Measurements from ENCODE around the gene UFC1.

Gene UFC1

GRCh38 chr1:161133220-161133740 is 20.5 kb upstream of the UFC1 start:
- peak; percentile 38 for DNase-seq (ENCODE audit: low read depth)

DNA sequence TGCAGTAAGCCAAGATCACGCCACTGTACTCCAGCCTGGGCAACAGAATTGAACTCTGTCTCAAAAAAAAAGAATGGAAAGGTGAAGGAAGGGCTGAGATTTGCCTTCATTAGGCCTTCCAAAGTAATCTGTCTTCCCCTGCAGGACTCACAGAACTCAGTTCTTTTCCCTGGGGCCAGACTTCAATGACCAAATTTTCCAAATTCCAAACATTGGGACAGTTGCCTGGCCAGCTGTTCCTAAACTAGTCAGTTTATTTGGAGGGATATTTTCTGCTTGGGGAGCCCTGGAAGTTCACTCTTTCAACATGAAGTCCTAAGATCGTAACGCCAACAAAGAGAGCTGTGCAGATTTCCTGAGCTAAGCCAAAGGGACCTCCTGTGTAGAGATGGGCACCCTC is 15.9 kb upstream of the UFC1 start:
- no peak for DNase-seq (ENCODE audit: low read depth)

DNA sequence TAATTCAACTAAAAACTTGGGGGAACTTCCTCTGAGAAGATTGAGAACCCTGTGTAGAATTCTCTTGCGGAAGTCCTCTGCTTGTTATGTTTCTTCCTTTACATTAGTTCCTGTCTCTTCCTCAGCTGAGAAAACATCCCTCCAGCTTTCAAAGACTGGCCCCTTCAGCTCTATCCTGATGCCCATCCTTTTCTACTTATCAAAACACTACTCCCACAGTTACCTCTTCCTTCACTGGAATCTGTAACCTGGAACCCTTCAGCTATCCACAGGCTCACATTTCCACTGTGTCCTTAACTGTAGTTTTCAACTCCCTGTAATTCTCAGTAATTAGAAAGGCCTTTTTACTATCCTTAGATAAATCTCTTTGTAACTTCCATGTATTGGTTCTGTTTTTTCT is 15.3 kb upstream of the UFC1 start:
- DNase-seq (ENCODE audit: low read depth): no peak

GRCh38 chr1:161139766-161140165 is 14.0 kb upstream of the UFC1 start:
- DNase-seq (ENCODE audit: low read depth): peak; percentile 72

DNA sequence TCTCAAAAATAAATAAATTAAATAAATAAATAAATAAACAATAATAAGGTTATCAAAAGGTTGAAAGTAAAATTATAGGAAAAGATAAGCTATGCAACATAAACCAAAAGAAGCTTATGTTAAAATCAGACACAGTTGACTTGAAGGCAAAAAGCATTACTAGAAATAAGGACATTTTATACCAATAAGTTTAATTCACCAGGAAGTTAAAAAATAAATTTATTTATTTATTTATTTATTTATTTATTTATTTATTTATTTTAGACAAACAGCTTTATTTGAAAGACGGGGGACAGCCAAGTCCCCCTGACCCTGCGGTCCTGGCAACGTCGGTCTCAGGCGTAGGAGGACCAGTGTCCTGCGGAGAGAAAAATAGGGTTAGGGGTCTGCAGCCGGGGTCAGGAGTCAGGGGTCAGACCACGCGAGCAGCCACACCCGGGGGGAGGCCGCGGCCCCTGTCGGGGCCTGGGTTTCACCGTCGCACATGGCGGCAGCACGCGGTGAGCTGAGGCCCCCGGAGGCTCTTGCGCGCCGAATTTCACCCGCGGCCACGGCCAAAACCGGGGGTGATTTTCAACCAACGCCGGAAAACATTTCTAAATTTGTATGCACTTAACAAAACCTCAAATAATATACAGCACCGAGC is 12.9 kb upstream of the UFC1 start:
- no peak for DNase-seq (ENCODE audit: low read depth)

DNA sequence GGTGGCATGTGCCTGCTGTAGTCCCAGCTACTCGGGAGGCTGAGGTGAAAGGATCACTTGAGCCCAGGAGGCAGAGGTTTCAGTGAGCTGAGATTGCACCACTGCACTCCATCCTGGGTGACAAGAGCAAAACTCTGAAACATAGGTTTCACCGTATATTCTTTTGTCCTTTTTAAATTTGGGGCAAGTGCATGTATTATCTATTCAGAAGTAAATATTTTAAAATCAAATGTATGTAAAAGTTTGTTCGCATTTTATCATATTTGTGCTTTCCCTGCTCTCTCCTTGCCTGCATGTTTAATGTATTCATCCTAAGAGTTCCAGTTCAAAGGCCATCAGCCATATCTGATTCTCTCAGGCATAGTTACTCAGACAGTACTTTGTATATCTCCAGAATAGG is 7.9 kb upstream of the UFC1 start:
- DNase-seq (ENCODE audit: low read depth): no peak

DNA sequence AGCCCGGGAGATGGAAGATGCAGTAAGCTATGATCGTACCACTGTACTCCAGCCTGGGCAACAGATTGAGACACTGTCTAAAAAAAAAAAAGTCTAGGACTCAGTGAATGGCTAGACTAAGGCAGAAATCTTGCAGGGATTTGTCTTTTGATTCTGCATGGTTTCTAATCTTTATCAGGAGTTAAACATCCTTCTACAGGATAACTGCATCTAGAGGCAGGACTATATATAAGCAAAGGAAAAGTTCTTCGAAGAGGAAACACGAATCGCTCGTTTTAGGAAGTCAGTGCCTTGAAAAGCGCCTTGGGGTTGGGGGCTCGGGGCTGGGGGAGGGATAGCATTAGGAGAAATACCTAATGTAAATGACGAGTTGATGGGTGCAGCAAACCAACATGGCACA is 602 bp upstream of the UFC1 start:
- no peak for DNase-seq (ENCODE audit: low read depth)

- no peak for DNase-seq (ENCODE audit: low read depth)
Observed at GRCh38 chr1:161157867-161158266, 4.1 kb downstream of the UFC1 start.

DNA sequence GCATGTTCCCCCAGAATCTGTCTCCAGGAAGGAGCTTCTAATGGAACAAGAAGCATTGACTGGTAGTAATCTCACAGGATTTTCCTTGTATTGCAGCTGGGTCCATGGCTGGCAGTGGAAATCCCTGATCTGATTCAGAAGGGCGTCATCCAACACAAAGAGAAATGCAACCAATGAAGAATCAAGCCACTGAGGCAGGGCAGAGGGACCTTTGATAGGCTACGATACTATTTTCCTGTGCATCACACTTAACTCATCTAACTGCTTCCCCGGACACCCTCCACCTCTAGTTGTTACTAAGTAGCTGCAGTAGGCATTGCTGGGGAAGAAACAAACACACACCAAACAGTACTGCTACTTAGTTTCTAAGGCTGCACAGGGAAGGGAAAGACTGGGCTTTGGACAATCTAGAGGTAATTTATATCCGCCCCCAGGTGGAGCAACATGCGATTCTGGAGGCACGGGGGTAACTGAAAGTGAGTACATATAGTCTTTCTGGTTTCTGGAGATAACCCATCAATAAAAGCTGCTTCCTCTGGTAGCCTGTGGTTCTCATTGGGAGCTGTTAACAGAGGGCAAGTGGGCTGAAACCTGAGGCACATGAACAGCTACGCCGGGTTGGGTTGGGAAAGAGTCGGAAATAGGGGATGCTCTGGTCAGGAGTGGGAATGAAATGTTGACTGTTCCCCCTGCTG is 4.7 kb downstream of the UFC1 start:
- peak; percentile 54 for DNase-seq (ENCODE audit: low read depth)

DNA sequence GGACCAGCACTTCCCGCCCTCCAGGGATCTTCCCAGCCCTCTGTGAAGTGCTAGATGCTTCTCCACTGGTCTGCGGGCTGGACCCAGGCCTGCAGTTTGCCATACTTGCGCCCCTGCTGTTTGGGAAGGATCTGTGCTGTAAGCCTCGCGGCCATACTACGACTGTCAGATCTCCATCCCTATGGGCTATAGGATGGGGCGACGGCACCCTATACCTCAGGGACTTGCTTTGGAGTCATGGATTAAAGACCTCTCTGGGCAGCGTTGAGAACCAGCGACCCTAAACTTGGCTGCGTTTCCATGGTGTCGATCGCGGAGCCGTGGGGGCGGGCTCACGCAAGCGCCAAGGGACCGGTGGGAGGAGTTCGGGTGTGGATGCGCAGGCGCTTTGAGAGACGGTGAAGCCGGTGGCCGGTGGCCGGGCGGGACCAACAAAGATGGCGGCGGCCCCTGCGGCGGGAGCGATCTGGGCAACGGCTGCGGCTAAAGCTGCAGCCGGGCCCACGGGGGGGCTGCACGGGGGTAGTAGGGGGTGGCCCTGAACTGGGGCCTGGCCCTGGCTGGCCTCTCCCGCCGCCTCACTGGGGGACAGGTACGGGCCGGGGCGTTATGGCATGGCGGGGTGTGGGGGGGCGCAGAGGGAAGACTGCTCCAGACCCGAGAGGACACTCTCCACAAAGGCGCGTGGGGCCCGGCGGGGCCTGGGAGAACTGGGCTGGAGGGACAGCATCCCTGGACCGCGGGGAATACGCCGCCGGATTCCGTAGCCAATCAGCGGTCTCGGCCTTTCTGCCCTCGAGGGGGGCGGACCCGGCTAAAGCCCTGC is 5.5 kb downstream of the UFC1 start, which contains the start of gene USP21:
TSS of gene USP21 (plus strand) at position 414 of the 826 bp plus-strand sequence. CDS start 1,141 bp downstream, outside the sequence.
- peak; percentile 94 for DNase-seq (ENCODE audit: low read depth)

DNA sequence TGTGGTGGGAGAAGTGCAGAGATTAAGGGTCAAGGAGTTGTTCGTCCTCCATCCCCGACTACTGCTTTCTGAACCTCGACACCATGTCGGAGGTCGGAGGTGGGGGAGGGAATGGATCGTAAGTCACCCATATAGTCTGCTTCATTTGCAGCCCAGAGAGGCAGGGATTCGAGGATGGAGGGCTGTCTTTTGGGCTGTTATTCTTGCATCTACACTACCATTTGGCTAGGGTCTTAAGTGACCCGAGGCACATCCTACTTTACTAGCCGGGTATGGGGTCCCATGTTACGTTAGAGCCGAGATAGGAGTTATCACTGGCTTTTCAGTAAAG is 6.1 kb downstream of the UFC1 start:
- DNase-seq (ENCODE audit: low read depth): no peak

DNA sequence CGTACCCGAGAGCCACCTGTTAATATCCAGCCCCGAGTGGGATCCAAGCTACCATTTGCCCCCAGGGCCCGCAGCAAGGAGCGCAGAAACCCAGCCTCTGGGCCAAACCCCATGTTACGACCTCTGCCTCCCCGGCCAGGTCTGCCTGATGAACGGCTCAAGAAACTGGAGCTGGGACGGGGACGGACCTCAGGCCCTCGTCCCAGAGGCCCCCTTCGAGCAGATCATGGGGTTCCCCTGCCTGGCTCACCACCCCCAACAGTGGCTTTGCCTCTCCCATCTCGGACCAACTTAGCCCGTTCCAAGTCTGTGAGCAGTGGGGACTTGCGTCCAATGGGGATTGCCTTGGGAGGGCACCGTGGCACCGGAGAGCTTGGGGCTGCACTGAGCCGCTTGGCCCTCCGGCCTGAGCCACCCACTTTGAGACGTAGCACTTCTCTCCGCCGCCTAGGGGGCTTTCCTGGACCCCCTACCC is 6.9 kb downstream of the UFC1 start:
- DNase-seq (ENCODE audit: low read depth): no peak

DNA sequence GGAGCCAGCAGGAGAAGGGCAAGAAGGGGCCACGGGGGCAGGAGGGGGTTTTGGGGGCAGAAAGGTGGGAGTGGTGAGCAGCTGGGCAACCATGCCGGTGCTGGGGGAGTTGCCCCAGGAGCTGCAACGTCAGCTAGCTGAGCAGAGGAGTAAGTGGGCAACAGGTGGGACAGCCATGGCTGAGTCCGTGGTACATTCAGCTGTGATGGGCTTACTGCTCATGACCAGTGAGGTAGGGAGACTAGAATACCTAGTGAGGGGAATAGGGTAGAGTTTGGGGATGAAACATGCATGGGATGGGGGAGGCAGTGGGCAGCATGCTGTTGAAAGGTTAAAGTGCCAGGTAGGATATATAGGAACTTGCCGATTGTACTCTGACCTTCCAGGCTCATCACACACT is 7.9 kb downstream of the UFC1 start:
- DNase-seq (ENCODE audit: low read depth): no peak

- DNase-seq (ENCODE audit: low read depth): no peak
Observed at GRCh38 chr1:161162052-161162451, 8.3 kb downstream of the UFC1 start.

DNA sequence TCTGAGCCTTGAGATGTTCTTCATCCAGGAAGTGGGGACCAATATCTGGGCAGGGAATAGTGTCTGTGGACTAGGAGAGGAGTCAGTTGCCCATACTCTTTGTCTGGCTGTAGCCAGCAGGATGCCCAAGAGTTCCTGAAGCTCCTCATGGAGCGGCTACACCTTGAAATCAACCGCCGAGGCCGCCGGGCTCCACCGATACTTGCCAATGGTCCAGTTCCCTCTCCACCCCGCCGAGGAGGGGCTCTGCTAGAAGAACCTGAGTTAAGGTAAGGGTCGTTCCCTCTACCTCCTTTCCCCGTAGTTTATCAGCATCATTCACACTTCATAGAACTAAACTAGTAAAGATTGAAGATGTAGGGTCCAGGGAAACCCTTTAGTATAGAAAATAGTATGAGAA is 9.0 kb downstream of the UFC1 start:
- DNase-seq (ENCODE audit: low read depth): no peak

GRCh38 chr1:161163793-161164192 is 10.0 kb downstream of the UFC1 start:
- no peak for DNase-seq (ENCODE audit: low read depth)

DNA sequence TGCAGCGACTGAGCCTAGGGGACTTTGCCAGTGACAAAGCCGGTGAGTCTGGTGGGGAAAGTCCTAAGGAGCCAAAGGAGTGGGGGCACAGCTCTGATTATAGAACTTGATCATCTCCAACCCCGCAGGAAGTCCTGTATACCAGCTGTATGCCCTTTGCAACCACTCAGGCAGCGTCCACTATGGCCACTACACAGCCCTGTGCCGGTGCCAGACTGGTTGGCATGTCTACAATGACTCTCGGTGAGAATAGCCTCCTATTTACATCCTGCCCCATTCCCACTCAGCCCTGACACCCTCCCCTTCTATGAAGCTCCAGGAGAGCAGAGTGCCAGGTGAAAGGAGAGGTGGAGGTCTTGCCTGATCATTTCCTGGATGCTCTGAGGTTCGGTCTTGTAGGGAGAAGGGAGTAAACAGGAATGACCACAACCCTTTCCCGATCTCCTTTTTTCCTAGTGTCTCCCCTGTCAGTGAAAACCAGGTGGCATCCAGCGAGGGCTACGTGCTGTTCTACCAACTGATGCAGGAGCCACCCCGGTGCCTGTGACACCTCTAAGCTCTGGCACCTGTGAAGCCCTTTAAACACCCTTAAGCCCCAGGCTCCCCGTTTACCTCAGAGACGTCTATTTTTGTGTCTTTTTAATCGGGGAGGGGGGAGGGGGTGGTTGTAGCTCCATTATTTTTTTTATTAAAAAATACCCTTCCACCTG is 11.3 kb downstream of the UFC1 start:
- DNase-seq (ENCODE audit: low read depth): no peak

DNA sequence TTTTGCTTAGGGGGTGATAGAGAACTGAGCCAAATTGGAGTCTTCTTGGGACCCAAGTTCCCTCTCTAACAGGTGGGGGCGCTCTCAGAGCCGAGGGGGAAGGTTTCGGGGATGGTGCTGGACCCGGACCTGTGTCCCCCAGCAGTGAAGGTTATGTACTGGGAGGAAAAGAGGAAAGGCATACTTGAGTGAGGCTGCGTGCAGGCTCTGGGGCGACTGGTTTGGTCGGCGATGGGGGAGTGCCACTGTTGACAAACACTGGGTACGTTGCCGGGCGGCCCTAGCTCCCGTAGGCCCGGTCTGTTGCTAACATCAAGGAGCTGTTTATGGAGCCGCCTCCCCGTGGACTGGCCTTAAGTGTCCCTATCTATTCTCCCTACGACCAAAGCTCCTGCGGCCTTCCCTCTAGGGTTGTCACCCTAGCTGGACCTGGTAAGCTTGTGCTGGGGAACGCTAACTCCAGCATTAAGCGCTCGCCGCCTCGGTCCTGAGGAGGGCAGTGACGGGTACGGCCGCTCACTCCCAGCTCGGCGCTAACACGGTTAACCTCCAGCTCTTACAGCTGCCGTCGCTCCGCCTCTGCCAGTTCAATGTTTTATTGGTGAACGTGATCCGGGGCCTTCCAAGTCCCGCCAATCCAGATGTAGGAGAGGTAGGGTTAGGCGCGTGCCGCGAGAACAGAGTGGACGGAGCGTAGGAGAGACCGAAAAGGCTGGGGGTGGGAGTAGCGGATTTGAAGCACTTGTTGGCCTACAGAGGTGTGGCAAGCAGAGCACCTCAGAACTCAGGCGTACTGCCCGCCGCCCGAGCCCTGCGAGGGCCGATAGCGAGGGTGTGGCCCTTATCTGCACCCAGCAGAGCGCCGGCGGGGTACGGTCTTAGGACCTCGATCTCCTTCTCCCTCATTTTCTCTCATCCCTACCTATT is 12.2 kb downstream of the UFC1 start, which contains the start of gene PPOX:
TSS of gene PPOX (plus strand) at position 685 of the 927 bp plus-strand sequence. CDS start 422 bp downstream, outside the sequence.
- DNase-seq (ENCODE audit: low read depth): peak; percentile 99

DNA sequence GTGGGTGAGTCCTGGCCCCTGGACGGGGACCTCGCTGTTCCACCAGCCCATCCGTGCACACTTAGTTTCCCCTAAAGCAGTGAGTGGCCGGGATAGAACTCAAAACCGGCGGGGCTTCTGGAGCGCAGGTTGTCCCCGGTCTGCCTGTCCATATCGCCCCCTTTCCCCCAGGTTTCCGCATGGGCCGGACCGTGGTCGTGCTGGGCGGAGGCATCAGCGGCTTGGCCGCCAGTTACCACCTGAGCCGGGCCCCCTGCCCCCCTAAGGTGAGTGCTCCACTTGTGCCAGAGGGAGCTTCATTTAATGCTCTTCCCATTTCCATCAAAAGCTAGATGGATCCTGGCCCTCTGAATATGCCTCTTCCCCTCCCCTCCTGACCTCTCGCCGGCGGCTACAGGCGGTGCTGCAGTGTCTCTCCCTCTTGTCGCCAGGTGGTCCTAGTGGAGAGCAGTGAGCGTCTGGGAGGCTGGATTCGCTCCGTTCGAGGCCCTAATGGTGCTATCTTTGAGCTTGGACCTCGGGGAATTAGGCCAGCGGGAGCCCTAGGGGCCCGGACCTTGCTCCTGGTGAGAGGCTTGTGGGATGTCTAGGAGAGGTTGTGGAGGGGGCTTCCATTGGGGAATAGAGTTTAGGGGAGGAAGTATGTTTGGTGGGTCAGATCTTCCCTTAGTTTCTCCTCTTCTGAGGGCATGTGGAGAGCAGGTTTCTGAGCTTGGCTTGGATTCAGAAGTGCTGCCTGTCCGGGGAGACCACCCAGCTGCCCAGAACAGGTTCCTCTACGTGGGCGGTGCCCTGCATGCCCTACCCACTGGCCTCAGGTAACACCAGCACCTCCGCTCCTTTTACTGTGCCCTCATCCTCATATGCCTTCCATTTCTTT is 13.1 kb downstream of the UFC1 start:
- DNase-seq (ENCODE audit: low read depth): peak; percentile 52

GRCh38 chr1:161168906-161169305 is 15.1 kb downstream of the UFC1 start:
- no peak for DNase-seq (ENCODE audit: low read depth)

Measured in ELR (cell line).